ENCODE results near the gene LRMDA.

Gene LRMDA

GRCh38 chr10:75723319-75723980 is 292.0 kb downstream of the LRMDA start:
- TF ChIP-seq CTCF (conservative IDR thresholded peaks at IDR 0.05) = no peak
- no peak overlapping the region for H3K27ac ChIP-seq

DNA sequence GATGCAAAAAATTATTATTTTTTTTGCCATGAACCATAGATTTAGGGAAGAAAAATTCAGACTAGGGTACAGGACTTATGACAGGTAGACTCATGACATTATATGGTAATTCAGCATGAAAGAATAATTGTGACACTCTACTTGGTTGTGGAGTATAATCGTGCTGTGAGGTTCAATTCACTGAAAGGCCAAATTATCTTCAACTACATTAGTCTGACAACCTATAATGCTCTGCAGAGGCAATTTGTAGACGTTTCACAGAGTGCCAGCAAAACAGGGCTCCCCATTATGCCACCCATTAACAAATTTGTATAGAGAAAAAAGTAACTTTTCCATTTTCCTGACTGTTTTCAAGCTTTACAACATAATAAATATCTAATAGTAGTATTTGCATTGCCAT is 292.6 kb downstream of the LRMDA start:
- H3K27ac ChIP-seq = no peak overlapping the region
- TF ChIP-seq CTCF (conservative IDR thresholded peaks at IDR 0.05) = no peak

GRCh38 chr10:75726522-75727483 is 295.4 kb downstream of the LRMDA start:
- no peak for TF ChIP-seq CTCF (conservative IDR thresholded peaks at IDR 0.05)
- H3K27ac ChIP-seq = no peak overlapping the region

DNA sequence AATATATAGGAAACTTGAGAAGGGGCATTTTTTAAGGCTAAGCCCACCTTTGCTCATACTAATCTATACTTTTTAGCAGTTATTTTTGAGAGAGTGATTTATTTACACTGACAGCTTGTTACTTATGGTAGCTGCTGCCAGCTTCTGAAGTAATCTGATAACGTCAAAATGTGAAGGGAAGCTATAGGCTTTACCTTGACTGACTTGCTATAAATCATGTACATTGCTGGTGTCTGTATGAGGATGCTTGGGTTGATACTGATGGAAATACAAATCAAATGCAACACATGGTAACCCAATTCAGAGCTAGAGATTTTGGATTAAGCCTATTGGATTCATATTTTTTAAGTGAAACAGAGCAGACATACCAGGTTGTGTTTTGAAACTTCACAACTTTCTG is 299.4 kb downstream of the LRMDA start:
- no peak overlapping the region for H3K27ac ChIP-seq
- no peak for TF ChIP-seq CTCF (conservative IDR thresholded peaks at IDR 0.05)

- peak overlapping the region; percentile 36 for H3K27ac ChIP-seq
- TF ChIP-seq CTCF (conservative IDR thresholded peaks at IDR 0.05) = no peak
Observed at GRCh38 chr10:75733135-75733890, 301.9 kb downstream of the LRMDA start.

GRCh38 chr10:75736151-75736640 is 304.8 kb downstream of the LRMDA start:
- no peak for TF ChIP-seq CTCF (conservative IDR thresholded peaks at IDR 0.05)
- H3K27ac ChIP-seq = no peak overlapping the region

Measured in VCaP (cell line).